HCT116 (cell line): ENCODE data around the gene STAG1. TPM values are rescaled to one million over a fixed set of nuclear protein-coding genes. Genes with fewer than 3 reads are reported as not detected.

ENCODE experiments used
- ATAC-seq: fragments of 200-7000 bp; cut with Tn5 transposase; 2 replicates; pipeline ENCODE4 v1.9.1; 2020; ENCODE audit warnings: mild to moderate bottlenecking, moderate library complexity
- BruUV-seq: library from RNA; stranded (reverse); fragments of 400-500 nt; replicated peaks from 2 replicates; lab custom pipeline; 2021; lab: Mats Ljungman, UMichigan
- CTCF ChIA-PET: fragments of 300-600 bp; sonication (Branson Sonifier 250); formaldehyde crosslinking; loops from one replicate; lab custom pipeline; 2021; ENCODE audit warnings: antibody characterized with exemption; lab: Charles Lee
- POLR2A ChIA-PET: fragments of 300-600, 350-600 bp; sonication (Branson Sonifier 250); formaldehyde crosslinking; loops from one replicate; lab custom pipeline; 2021; ENCODE audit warnings: antibody characterized with exemption; lab: Charles Lee
- RAD21 ChIA-PET, 2 experiments: fragments of 300-600 bp; sonication (Branson Sonifier 250); formaldehyde crosslinking; loops; one replicate each; lab custom pipeline; 2023; ENCODE audit warnings: low total read pairs in 2 of 2; ENCODE audit not compliant: uncharacterized antibody in 2 of 2, unreplicated experiment in 2 of 2, low non-redundant PET in 1 of 2; lab: Charles Lee
- DNase-seq: peaks from one replicate; pipeline ENCODE4 v3.0.0-alpha.2; 2010; ENCODE audit warnings: low read depth, low spot score
- H2AFZ ChIP-seq: fragments of 200-600 bp; shearing (Covaris generic), sonication (generic); 2 replicates; pipeline ENCODE4 v1.6.1; 2017; ENCODE audit warnings: low read depth, mixed run types, mixed read lengths, antibody characterized with exemption, low read length; ENCODE audit not compliant: poor library complexity, severe bottlenecking
- H3K27ac ChIP-seq: 2 replicates; pipeline ENCODE4 v1.5.1; 2012; ENCODE audit warnings: low read depth, low read length
- H3K27me3 ChIP-seq: fragments of 200-600 bp; sonication (generic); 2 replicates; pipeline ENCODE4 v1.6.1; 2016; ENCODE audit warnings: mixed run types, low read length, mixed read lengths; ENCODE audit not compliant: insufficient read depth
- H3K36me3 ChIP-seq, 2 experiments: fragments of 200-500 bp in 1 of 2; fragments of 200-600 bp in 1 of 2; sonication (Bioruptor generic) in 1 of 2; sonication (generic) in 1 of 2; 2 replicates each; pipeline versions ENCODE4 v1.5.1 to v1.6.1; 2014 to 2016; ENCODE audit warnings: low read length in 2 of 2, inconsistent platforms in 1 of 2, mixed read lengths in 1 of 2, mixed run types in 1 of 2; ENCODE audit not compliant: insufficient read depth in 2 of 2, control insufficient read depth in 1 of 2
- H3K4me1 ChIP-seq, 2 experiments: fragments of 200-600 bp in 1 of 2; sonication (generic) in 1 of 2; 2 replicates each; pipeline versions ENCODE4 v1.5.1 to v1.6.1; 2012 to 2017; ENCODE audit warnings: low read length in 2 of 2, inconsistent platforms in 1 of 2, mild to moderate bottlenecking in 1 of 2, mixed read lengths in 1 of 2, mixed run types in 1 of 2, moderate library complexity in 1 of 2; ENCODE audit not compliant: insufficient read depth in 2 of 2, control insufficient read depth in 1 of 2
- H3K4me2 ChIP-seq: fragments of 200-600 bp; sonication (generic); 2 replicates; pipeline ENCODE4 v1.6.1; 2017; ENCODE audit warnings: mixed run types, low read length, mixed read lengths
- H3K4me3 ChIP-seq, 2 experiments: fragments of 200-600 bp in 1 of 2; sonication (generic) in 1 of 2; replicated peaks in 1 of 2; 2 replicates each; pipeline ENCODE4 v1.5.1; 2011 to 2016; ENCODE audit warnings: low read length in 2 of 2, control low read depth in 1 of 2, low read depth in 1 of 2, mild to moderate bottlenecking in 1 of 2, mixed read lengths in 1 of 2, mixed run types in 1 of 2
- H3K79me2 ChIP-seq: fragments of 200-600 bp; sonication (generic); 2 replicates; pipeline ENCODE4 v1.6.1; 2017; ENCODE audit warnings: mild to moderate bottlenecking, mixed run types, low read length, moderate library complexity, mixed read lengths; ENCODE audit not compliant: insufficient read depth
- H3K9ac ChIP-seq: fragments of 200-600 bp; sonication (generic); 2 replicates; pipeline ENCODE4 v1.6.1; 2016; ENCODE audit warnings: low read length, mixed read lengths
- H3K9me2 ChIP-seq: fragments of 200-600 bp; sonication (generic), shearing (Covaris generic); 2 replicates; pipeline ENCODE4 v1.6.1; 2017; ENCODE audit warnings: mixed run types, mild to moderate bottlenecking, moderate library complexity; ENCODE audit not compliant: insufficient read depth
- H3K9me3 ChIP-seq, 2 experiments: fragments of 200-500 bp in 1 of 2; fragments of 200-600 bp in 1 of 2; sonication (Bioruptor generic) in 1 of 2; sonication (generic) in 1 of 2; 2 replicates each; pipeline ENCODE4 v1.6.1; 2014 to 2017; ENCODE audit warnings: low read length in 2 of 2, mixed read lengths in 2 of 2, inconsistent platforms in 1 of 2, low read depth in 1 of 2, mild to moderate bottlenecking in 1 of 2, mixed run types in 1 of 2, moderate library complexity in 1 of 2; ENCODE audit not compliant: control insufficient read depth in 1 of 2, insufficient read depth in 1 of 2
- H4K20me1 ChIP-seq: fragments of 200-600 bp; sonication (generic), shearing (Covaris generic); 2 replicates; pipeline ENCODE4 v1.6.1; 2017; ENCODE audit warnings: mixed run types, mild to moderate bottlenecking, moderate library complexity; ENCODE audit not compliant: insufficient read depth
- CBX3 ChIP-seq: IDR thresholded peaks from 2 replicates; pipeline ENCODE4 v1.6.1; 2012; ENCODE audit warnings: low read depth
- CEBPB ChIP-seq: IDR thresholded peaks from 2 replicates; pipeline ENCODE4 v1.6.1; 2012; ENCODE audit warnings: low read depth
- EGR1 ChIP-seq: IDR thresholded peaks from 2 replicates; pipeline ENCODE4 v1.6.1; 2012; ENCODE audit warnings: low read depth
- ELF1 ChIP-seq: IDR thresholded peaks from 2 replicates; pipeline ENCODE4 v1.6.1; 2012; ENCODE audit warnings: low read depth, borderline replicate concordance
- EZH2 ChIP-seq: fragments of 200-600 bp; sonication (generic); IDR thresholded peaks from 2 replicates; pipeline ENCODE4 v1.6.1; 2017; ENCODE audit warnings: antibody characterized with exemption, mixed run types
- JUND ChIP-seq: IDR thresholded peaks from 2 replicates; pipeline ENCODE4 v1.6.1; 2012
- POLR2A ChIP-seq: IDR thresholded peaks from 2 replicates; pipeline ENCODE4 v1.7.0; 2011; ENCODE audit warnings: borderline replicate concordance; ENCODE audit not compliant: insufficient read depth, insufficient read length; ENCODE audit errors: extremely low read depth
- POLR2AphosphoS5 ChIP-seq: IDR thresholded peaks from 2 replicates; pipeline ENCODE4 v1.6.1; 2011; ENCODE audit warnings: mild to moderate bottlenecking, low read depth, low read length, moderate library complexity
- RAD21 ChIP-seq: IDR thresholded peaks from 2 replicates; pipeline ENCODE4 v1.6.1; 2012; ENCODE audit warnings: low read depth, mild to moderate bottlenecking
- SP1 ChIP-seq: IDR thresholded peaks from 2 replicates; pipeline ENCODE4 v1.6.1; 2012; ENCODE audit warnings: low read depth
- SRF ChIP-seq: IDR thresholded peaks from 2 replicates; pipeline ENCODE4 v1.6.1; 2012; ENCODE audit warnings: low read depth
- TCF7L2 ChIP-seq: IDR thresholded peaks from 2 replicates; pipeline ENCODE4 v1.7.0; 2011; ENCODE audit warnings: borderline replicate concordance, inconsistent platforms; ENCODE audit not compliant: insufficient read depth, insufficient read length; ENCODE audit errors: extremely low read depth
- intact Hi-C: fragments of 100-400 bp; cut with micrococcal nuclease; formaldehyde crosslinking; loops from 2 replicates; pipeline ENCODE4 v1.10.0; 2022
- total RNA-seq: library from RNA; stranded (reverse); gene quantifications from one replicate; pipeline ENCODE4 v1.2.1, GENCODE V29; 2021; ENCODE audit not compliant: unreplicated experiment
- TF ChIP-seq, protein P1 (sequence below), 3 experiments: fragments of 200-600 bp in 1 of 3; sonication (generic) in 1 of 3; IDR thresholded peaks in 2 of 3; conservative IDR thresholded peaks in 1 of 3; 2 replicates each; pipeline ENCODE4 v1.5.1; 2012 to 2017; ENCODE audit warnings: low read depth in 2 of 3, low read length in 2 of 3, antibody characterized with exemption in 1 of 3, borderline replicate concordance in 1 of 3, control low read depth in 1 of 3, mild to moderate bottlenecking in 1 of 3, mixed read lengths in 1 of 3, mixed run types in 1 of 3, moderate library complexity in 1 of 3; ENCODE audit not compliant: insufficient read depth in 1 of 3
- TF ChIP-seq, protein P2 (sequence below): IDR thresholded peaks from 2 replicates; pipeline ENCODE4 v1.6.1; 2012
- TF ChIP-seq, protein P3 (sequence below): IDR thresholded peaks from 2 replicates; pipeline ENCODE4 v1.6.1; 2011; ENCODE audit warnings: mild to moderate bottlenecking, low read length, moderate library complexity; ENCODE audit not compliant: insufficient replicate concordance; ENCODE audit errors: extremely low read depth
- TF ChIP-seq, protein P4 (sequence below): IDR thresholded peaks from 2 replicates; pipeline ENCODE4 v1.6.1; 2012

The STAG1 gene
- total RNA-seq, 1 experiment from 2014 or later, result 29.4 TPM

DNA sequence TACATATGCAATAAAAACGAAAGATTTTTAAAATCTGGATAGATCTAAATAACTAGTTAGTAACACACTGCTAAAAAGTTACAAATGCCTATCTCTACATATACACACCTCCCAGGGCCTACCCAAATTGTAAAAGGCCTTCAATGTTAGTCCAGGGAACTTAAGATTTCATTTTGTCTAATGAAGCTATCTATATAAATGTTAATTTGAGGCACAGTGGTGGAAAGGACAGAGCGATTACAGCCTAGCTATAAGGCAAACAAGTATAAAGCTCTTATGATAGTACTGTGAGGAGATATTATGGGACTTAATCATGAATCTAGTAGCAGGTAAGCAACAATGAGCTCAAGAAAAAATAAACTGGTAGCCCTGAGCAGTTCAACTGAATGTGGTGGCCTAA lies 101.7 kb downstream of the STAG1 start:
- Histone ChIP-seq H3K27me3 (no peaks in the 10 kb centered on the region), H3K9me3 (peaks cover 0 to 5% of the 10 kb centered on the region in 2 experiments; a peak in 1 of 4 replicates), H3K4me2 (no peak overlapping the region), H3K36me3 (no peaks in the 10 kb centered on the region), H4K20me1 (no peaks in the 10 kb centered on the region), H3K9me2 (no peaks in the 10 kb centered on the region), H3K27ac (no peak overlapping the region), H2AFZ (no peak overlapping the region), H3K4me3 (no peak overlapping the region), H3K4me1 (peaks cover 5 to 11% of the 10 kb centered on the region in 2 experiments), H3K9ac (no peak overlapping the region), H3K79me2 (peaks cover 93% of the 10 kb centered on the region)
- TF ChIP-seq RAD21 (no peak), SP1 (no peak), CEBPB (no peak), JUND (no peak), CBX3 (no peak), POLR2A (no peak), SRF (no peak), POLR2AphosphoS5 (no peak), EZH2 (no peak), TCF7L2 (no peak), EGR1 (no peak), ELF1 (no peak)
- TF ChIP-seq, protein P1, sequence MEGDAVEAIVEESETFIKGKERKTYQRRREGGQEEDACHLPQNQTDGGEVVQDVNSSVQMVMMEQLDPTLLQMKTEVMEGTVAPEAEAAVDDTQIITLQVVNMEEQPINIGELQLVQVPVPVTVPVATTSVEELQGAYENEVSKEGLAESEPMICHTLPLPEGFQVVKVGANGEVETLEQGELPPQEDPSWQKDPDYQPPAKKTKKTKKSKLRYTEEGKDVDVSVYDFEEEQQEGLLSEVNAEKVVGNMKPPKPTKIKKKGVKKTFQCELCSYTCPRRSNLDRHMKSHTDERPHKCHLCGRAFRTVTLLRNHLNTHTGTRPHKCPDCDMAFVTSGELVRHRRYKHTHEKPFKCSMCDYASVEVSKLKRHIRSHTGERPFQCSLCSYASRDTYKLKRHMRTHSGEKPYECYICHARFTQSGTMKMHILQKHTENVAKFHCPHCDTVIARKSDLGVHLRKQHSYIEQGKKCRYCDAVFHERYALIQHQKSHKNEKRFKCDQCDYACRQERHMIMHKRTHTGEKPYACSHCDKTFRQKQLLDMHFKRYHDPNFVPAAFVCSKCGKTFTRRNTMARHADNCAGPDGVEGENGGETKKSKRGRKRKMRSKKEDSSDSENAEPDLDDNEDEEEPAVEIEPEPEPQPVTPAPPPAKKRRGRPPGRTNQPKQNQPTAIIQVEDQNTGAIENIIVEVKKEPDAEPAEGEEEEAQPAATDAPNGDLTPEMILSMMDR (IDR thresholded peaks at IDR 0.05 in 2 of 3, conservative IDR thresholded peaks at IDR 0.05 in 1 of 3; ENCODE audit: borderline replicate concordance in 1 of 3, insufficient read depth in 1 of 3, low read depth in 2 of 3, low read length in 2 of 3), result no peak
- TF ChIP-seq, protein P2, sequence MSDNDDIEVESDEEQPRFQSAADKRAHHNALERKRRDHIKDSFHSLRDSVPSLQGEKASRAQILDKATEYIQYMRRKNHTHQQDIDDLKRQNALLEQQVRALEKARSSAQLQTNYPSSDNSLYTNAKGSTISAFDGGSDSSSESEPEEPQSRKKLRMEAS, result no peak
- TF ChIP-seq, protein P3, sequence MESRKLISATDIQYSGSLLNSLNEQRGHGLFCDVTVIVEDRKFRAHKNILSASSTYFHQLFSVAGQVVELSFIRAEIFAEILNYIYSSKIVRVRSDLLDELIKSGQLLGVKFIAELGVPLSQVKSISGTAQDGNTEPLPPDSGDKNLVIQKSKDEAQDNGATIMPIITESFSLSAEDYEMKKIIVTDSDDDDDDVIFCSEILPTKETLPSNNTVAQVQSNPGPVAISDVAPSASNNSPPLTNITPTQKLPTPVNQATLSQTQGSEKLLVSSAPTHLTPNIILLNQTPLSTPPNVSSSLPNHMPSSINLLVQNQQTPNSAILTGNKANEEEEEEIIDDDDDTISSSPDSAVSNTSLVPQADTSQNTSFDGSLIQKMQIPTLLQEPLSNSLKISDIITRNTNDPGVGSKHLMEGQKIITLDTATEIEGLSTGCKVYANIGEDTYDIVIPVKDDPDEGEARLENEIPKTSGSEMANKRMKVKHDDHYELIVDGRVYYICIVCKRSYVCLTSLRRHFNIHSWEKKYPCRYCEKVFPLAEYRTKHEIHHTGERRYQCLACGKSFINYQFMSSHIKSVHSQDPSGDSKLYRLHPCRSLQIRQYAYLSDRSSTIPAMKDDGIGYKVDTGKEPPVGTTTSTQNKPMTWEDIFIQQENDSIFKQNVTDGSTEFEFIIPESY, result no peak
- TF ChIP-seq, protein P4, sequence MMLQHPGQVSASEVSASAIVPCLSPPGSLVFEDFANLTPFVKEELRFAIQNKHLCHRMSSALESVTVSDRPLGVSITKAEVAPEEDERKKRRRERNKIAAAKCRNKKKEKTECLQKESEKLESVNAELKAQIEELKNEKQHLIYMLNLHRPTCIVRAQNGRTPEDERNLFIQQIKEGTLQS, result no peak
- no TSS peak for BruUV-seq
- ChIA-PET POLR2A (no interaction called here), CTCF (no interaction called here), RAD21 (no interaction called here)
- intact Hi-C loops, result no loop called here
- no peak for ATAC-seq
- DNase-seq, result no peak
